K562 (cell line): ENCODE data around the gene LRRC9. TPM values are rescaled to one million over a fixed set of nuclear protein-coding genes. Genes with fewer than 3 reads are reported as not detected.

Source experiments
- ATAC-seq: fragments of 200-7000 bp; cut with Tn5 transposase; 3 replicates; pipeline ENCODE4 v1.9.1; 2020; ENCODE audit warnings: moderate library complexity
- BruUV-seq: library from RNA; stranded (reverse); fragments of 400-500 nt; replicated peaks from 2 replicates; lab custom pipeline; 2021; lab: Mats Ljungman, UMichigan
- CTCF ChIA-PET: fragments of 300-600 bp; formaldehyde crosslinking; extraction: SDS; loops from one replicate; lab custom pipeline; 2021; ENCODE audit warnings: low intra/inter-chr PET ratio; lab: Yijun Ruan, JAX
- POLR2A ChIA-PET: fragments of 300-600, 350-650 bp; sonication (Branson Sonifier 250); formaldehyde crosslinking; extraction: SDS; loops from one replicate; lab custom pipeline; 2021; ENCODE audit warnings: antibody characterized with exemption, inconsistent platforms; lab: Yijun Ruan, JAX
- DNase-seq, 4 experiments: peaks; one replicate each; pipeline versions ENCODE4 v3.0.0 to v3.0.0-alpha.2; 2011 to 2018; ENCODE audit warnings: low spot score in 3 of 4, mixed read lengths in 3 of 4; ENCODE audit errors: extremely low read depth in 1 of 4
- FAIRE-seq: peaks from 2 replicates; lab custom pipeline; 2011; peaks lifted over from hg19 to GRCh38; lab: Jason Lieb, UNC
- H2AFZ ChIP-seq: 2 replicates; pipeline ENCODE4 v1.6.0; 2011; ENCODE audit warnings: low read depth, low read length, control low read depth, inconsistent platforms
- H3K27ac ChIP-seq: fragments of 200-600 bp; 3 replicates; pipeline ENCODE4 v1.8.0; 2011; ENCODE audit warnings: low read depth, mild to moderate bottlenecking, control low read depth, inconsistent platforms, low read length, moderate library complexity, mixed read lengths; ENCODE audit errors: extremely low read depth
- H3K27me3 ChIP-seq, 2 experiments: fragments of 300-600 bp in 1 of 2; 2 replicates in 1 of 2; 3 replicates in 1 of 2; pipeline versions ENCODE4 v1.6.0 to v1.8.0; 2011; ENCODE audit warnings: inconsistent platforms in 2 of 2, low read length in 2 of 2, mild to moderate bottlenecking in 1 of 2, mixed read lengths in 1 of 2, moderate library complexity in 1 of 2; ENCODE audit not compliant: control insufficient read depth in 2 of 2, insufficient read depth in 2 of 2
- H3K36me3 ChIP-seq: fragments of 300-600 bp; 3 replicates; pipeline ENCODE4 v1.8.0; 2011; ENCODE audit warnings: mild to moderate bottlenecking, low read length, inconsistent platforms; ENCODE audit not compliant: control insufficient read depth, insufficient read depth
- H3K4me1 ChIP-seq, 2 experiments: fragments of 200-600 bp in 1 of 2; replicated peaks in 1 of 2; 2 replicates in 1 of 2; 3 replicates in 1 of 2; pipeline versions ENCODE4 v1.5.1 to v1.8.0; 2011; ENCODE audit warnings: inconsistent platforms in 2 of 2, low read length in 2 of 2, mild to moderate bottlenecking in 1 of 2, mixed read lengths in 1 of 2, moderate library complexity in 1 of 2; ENCODE audit not compliant: control insufficient read depth in 2 of 2, insufficient read depth in 2 of 2
- H3K4me2 ChIP-seq: 2 replicates; pipeline ENCODE4 v1.6.1; 2011; ENCODE audit warnings: low read length, control low read depth, inconsistent platforms, mixed read lengths; ENCODE audit not compliant: insufficient read depth
- H3K4me3 ChIP-seq: fragments of 200-600 bp; sonication (generic), shearing (Covaris generic); 2 replicates; pipeline ENCODE4 v1.5.1; 2016; ENCODE audit warnings: control low read depth, inconsistent platforms
- H3K79me2 ChIP-seq: fragments of 200-600 bp; 3 replicates; pipeline ENCODE4 v1.8.0; 2011; ENCODE audit warnings: low read length, inconsistent platforms; ENCODE audit not compliant: control insufficient read depth, insufficient read depth
- H3K9ac ChIP-seq, 2 experiments: 2 replicates each; pipeline versions ENCODE4 v1.6.0 to v1.6.1; 2011; ENCODE audit warnings: low read depth in 2 of 2, low read length in 2 of 2, control low read depth in 1 of 2, inconsistent platforms in 1 of 2, mild to moderate bottlenecking in 1 of 2, mixed read lengths in 1 of 2; ENCODE audit not compliant: insufficient read depth in 1 of 2
- H3K9me1 ChIP-seq: one replicate; pipeline ENCODE4 v1.6.0; 2011; ENCODE audit warnings: inconsistent platforms, mild to moderate bottlenecking, low read length, moderate library complexity; ENCODE audit not compliant: control insufficient read depth, insufficient read depth
- H3K9me3 ChIP-seq: replicated peaks from 2 replicates; pipeline ENCODE4 v1.5.1; 2011; ENCODE audit warnings: low read depth, low read length, inconsistent platforms; ENCODE audit not compliant: control insufficient read depth, insufficient read depth
- H4K20me1 ChIP-seq: replicated peaks from 2 replicates; pipeline ENCODE4 v1.6.1; 2011; ENCODE audit warnings: low read length, inconsistent platforms, mixed read lengths; ENCODE audit not compliant: control insufficient read depth, insufficient read depth
- CTCF ChIP-seq, 3 experiments: IDR thresholded peaks in 2 of 3; conservative IDR thresholded peaks in 1 of 3; 2 replicates each; pipeline ENCODE4 v1.5.1; 2011 to 2012; ENCODE audit warnings: low read length in 3 of 3, mild to moderate bottlenecking in 3 of 3, control low read depth in 2 of 3, improper control_type of control experiment in 1 of 3, inconsistent platforms in 1 of 3, low read depth in 1 of 3, mixed read lengths in 1 of 3, moderate library complexity in 1 of 3; ENCODE audit not compliant: insufficient read depth in 2 of 3
- HNRNPLL ChIP-seq: fragments of 200-400 bp; formaldehyde crosslinking; IDR thresholded peaks from 2 replicates; pipeline ENCODE4 v1.6.1; 2017; ENCODE audit warnings: low read length, low read depth, mild to moderate bottlenecking; ENCODE audit not compliant: poor library complexity, severe bottlenecking
- IFI16 ChIP-seq: fragments of 250-450 bp; sonication (Bioruptor Pico); IDR thresholded peaks from 2 replicates; pipeline ENCODE4 v2.1.2; 2022; ENCODE audit warnings: mild to moderate bottlenecking, inconsistent platforms
- KLF10 ChIP-seq: fragments of 250-450 bp; sonication (Bioruptor Pico); IDR thresholded peaks from 2 replicates; pipeline ENCODE4 v1.6.1; 2021; ENCODE audit warnings: matching md5 sums
- MEF2D ChIP-seq: conservative IDR thresholded peaks from 2 replicates; pipeline ENCODE4 v1.6.1; 2016; ENCODE audit warnings: low read depth, missing genetic modification characterization, missing compliant biosample characterization
- PHB ChIP-seq: fragments of 250-450 bp; sonication (Bioruptor Pico); IDR thresholded peaks from 2 replicates; pipeline ENCODE4 v1.5.0; 2021
- RBBP5 ChIP-seq: fragments of 200-600 bp; sonication (generic); IDR thresholded peaks from 2 replicates; pipeline ENCODE4 v1.6.1; 2012; ENCODE audit warnings: borderline replicate concordance, mild to moderate bottlenecking, low read length, control low read depth, inconsistent platforms; ENCODE audit not compliant: insufficient read depth, poor library complexity, severe bottlenecking
- SAP30 ChIP-seq: fragments of 200-600 bp; sonication (generic); IDR thresholded peaks from 2 replicates; pipeline ENCODE4 v1.6.1; 2012; ENCODE audit warnings: borderline replicate concordance, low read depth, mild to moderate bottlenecking, moderate library complexity, low read length, control low read depth, inconsistent platforms; ENCODE audit not compliant: insufficient read depth, poor library complexity, severe bottlenecking
- ZBTB5 ChIP-seq: fragments of 450-650 bp; IDR thresholded peaks from 2 replicates; pipeline ENCODE4 v1.6.1; 2017; ENCODE audit warnings: antibody characterized with exemption
- ZNF12 ChIP-seq: sonication (generic); formaldehyde crosslinking; IDR thresholded peaks from 2 replicates; pipeline ENCODE4 v1.4.0; 2020; ENCODE audit warnings: mild to moderate bottlenecking, missing genetic modification reagents
- ZNF316 ChIP-seq: fragments of 450-650 bp; IDR thresholded peaks from 2 replicates; pipeline ENCODE4 v1.6.1; 2016
- ZNF696 ChIP-seq: fragments of 250-450 bp; sonication (Bioruptor Pico); conservative IDR thresholded peaks from 2 replicates; pipeline ENCODE4 v1.4.0; 2020; ENCODE audit warnings: mild to moderate bottlenecking, moderate library complexity
- in situ Hi-C: fragments of 300-500 bp; cut with MboI; formaldehyde crosslinking; loops from 4 replicates; pipeline ENCODE4 v1.15.0; 2018; ENCODE audit warnings: inconsistent platforms, mixed read lengths
- intact Hi-C: fragments of 100-400 bp; cut with micrococcal nuclease; formaldehyde crosslinking; loops from 2 replicates; pipeline ENCODE4 v1.14.2; 2022
- polyA plus RNA-seq, 8 experiments: library from polyadenylated mRNA; depleted of rRNA in 4 of 8; stranded (reverse) in 5 of 8; unstranded in 3 of 8; fragments of >200 nt; fragmentation: Nextera tagmentation in 2 of 8; fragmentation: Illumina TruSeq in 1 of 8; extraction: Ambion mirVana in 2 of 8; extraction: Trizol in 1 of 8; gene quantifications; 2 replicates each; pipeline versions ENCODE4 v1.2.1 to v1.2.3, GENCODE V29; 2011 to 2014; ENCODE audit warnings: inconsistent platforms in 1 of 8, missing spikeins in 1 of 8
- total RNA-seq, 7 experiments: library from RNA; depleted of rRNA in 6 of 7; stranded (reverse); fragments of >200 nt in 6 of 7; fragmentation: Illumina TruSeq in 2 of 7; extraction: Trizol in 2 of 7; gene quantifications; 2 replicates each; pipeline versions ENCODE4 v1.2.1 to v1.2.3, GENCODE V29; 2011 to 2021; ENCODE audit warnings: low replicate concordance in 1 of 7

Gene LRRC9
- total and polyA plus RNA-seq, 9 of the 15 experiments (the other 6 are each of a cell fraction or from before 2014, with no cell fraction given), result not detected

GRCh38 chr14:59969319-59969718, 49.4 kb downstream of the LRRC9 start (continued):
- TF ChIP-seq SAP30, result no peak
- TF ChIP-seq HNRNPLL, result no peak
- TF ChIP-seq KLF10 (CRISPR knock-in tag), result no peak

- ChIA-PET CTCF (no interaction called here), POLR2A (interaction anchor here (0.9 kb wide), 1 partner anchor 43 kb away, joined by 3 read pairs; no protein-coding TSS in a partner anchor)
- Histone ChIP-seq H3K9me3 (no peaks in the 10 kb centered on the region), H3K9ac (no peak overlapping the region), H3K27ac (no peak overlapping the region), H3K27me3 (no peaks in the 10 kb centered on the region), H3K9me1 (no peaks in the 10 kb centered on the region), H2AFZ (no peak overlapping the region), H3K4me1 (no peaks in the 10 kb centered on the region), H4K20me1 (no peaks in the 10 kb centered on the region), H3K36me3 (no peaks in the 10 kb centered on the region), H3K4me3 (no peak overlapping the region), H3K79me2 (no peaks in the 10 kb centered on the region), H3K4me2 (no peak overlapping the region)
- DNase-seq (no peak), FAIRE-seq (no peak), ATAC-seq (no peak)
- BruUV-seq, result no TSS peak
- in situ Hi-C loops (no loop called here), intact Hi-C loops (no loop called here)
- TF ChIP-seq MEF2D (tag), result no peak
- TF ChIP-seq ZNF316, result peak; percentile 56
Measured at GRCh38 chr14:59981564-59981963, 61.6 kb downstream of the LRRC9 start.

- no peak overlapping the region for H3K4me3 ChIP-seq
- POLR2A ChIA-PET, result no interaction called here
- H3K27me3 ChIP-seq, result no peaks in the 10 kb centered on the region
- intact Hi-C loops (no loop called here), in situ Hi-C loops (no loop called here)
- no peak overlapping the region for H3K27ac ChIP-seq
- FAIRE-seq, result no peak
- CTCF ChIA-PET, result no interaction called here
- no peaks in the 10 kb centered on the region for H3K36me3 ChIP-seq
- H2AFZ ChIP-seq, result no peak overlapping the region
- no peaks in the 10 kb centered on the region for H4K20me1 ChIP-seq
- H3K4me1 ChIP-seq, result no peaks in the 10 kb centered on the region
- H3K9me3 ChIP-seq, result no peaks in the 10 kb centered on the region
- BruUV-seq, result no TSS peak
- no peaks in the 10 kb centered on the region for H3K79me2 ChIP-seq
- ATAC-seq, result no peak
- no peak for DNase-seq
- H3K9ac ChIP-seq, result no peak overlapping the region
- no peak overlapping the region for H3K4me2 ChIP-seq
- H3K9me1 ChIP-seq, result no peaks in the 10 kb centered on the region
- TF ChIP-seq RBBP5, result no peak
- TF ChIP-seq ZNF696, result no peak
- TF ChIP-seq ZNF12 (CRISPR knock-in tag), result no peak
- TF ChIP-seq ZBTB5, result no peak
- TF ChIP-seq CTCF (IDR thresholded peaks at IDR 0.05 in 2 of 3, conservative IDR thresholded peaks at IDR 0.05 in 1 of 3; ENCODE audit: insufficient read depth in 2 of 3, low read depth in 1 of 3, low read length in 3 of 3), result no peak
- no peak for TF ChIP-seq PHB (CRISPR knock-in tag)
- no peak for TF ChIP-seq IFI16 (CRISPR knock-in tag)
Measured at GRCh38 chr14:59983048-59983447, 63.1 kb downstream of the LRRC9 start.
